K562 (cell line): Measurements from ENCODE around the gene PALM3. TPM values are rescaled to one million over a fixed set of nuclear protein-coding genes. Genes with fewer than 3 reads are reported as not detected.
A peak's percentile ranks its signal among the peaks of the same experiment; 100 is the strongest.

ENCODE experiments used
- CTBP1 ChIP-seq: fragments of 450-650 bp; IDR thresholded peaks from 2 replicates; pipeline ENCODE4 v1.6.1; 2016; ENCODE audit warnings: borderline replicate concordance
- FOXK1 ChIP-seq: sonication (generic); formaldehyde crosslinking; IDR thresholded peaks from 2 replicates; pipeline ENCODE4 v1.8.0; 2022; ENCODE audit warnings: missing genetic modification reagents, mild to moderate bottlenecking, borderline replicate concordance
- KDM5B ChIP-seq: fragments of 200-600 bp; sonication (generic); IDR thresholded peaks from 2 replicates; pipeline ENCODE4 v1.6.1; 2012; ENCODE audit warnings: low read depth, mild to moderate bottlenecking, moderate library complexity, low read length, control low read depth, inconsistent platforms; ENCODE audit not compliant: insufficient replicate concordance
- KHSRP ChIP-seq: fragments of 450-650 bp; IDR thresholded peaks from 2 replicates; pipeline ENCODE4 v1.6.1; 2017
- NR2C2 ChIP-seq, 2 experiments: fragments of 200-800 bp in 1 of 2; sonication (Bioruptor generic) in 1 of 2; sonication (generic) in 1 of 2; formaldehyde crosslinking in 1 of 2; IDR thresholded peaks; 2 replicates each; pipeline versions ENCODE4 v1.6.1 to v1.8.0; 2016 to 2022; ENCODE audit warnings: mild to moderate bottlenecking in 1 of 2, missing compliant biosample characterization in 1 of 2, missing genetic modification characterization in 1 of 2, missing genetic modification reagents in 1 of 2
- NR4A1 ChIP-seq, 2 experiments: fragments of 250-450 bp in 1 of 2; fragments of 450-650 bp in 1 of 2; sonication (Bioruptor Pico) in 1 of 2; IDR thresholded peaks; 2 replicates each; pipeline versions ENCODE4 v1.4.0 to v1.6.1; 2016 to 2020; ENCODE audit warnings: mild to moderate bottlenecking in 2 of 2, missing compliant biosample characterization in 1 of 2, missing genetic modification characterization in 1 of 2, moderate library complexity in 1 of 2
- NRF1 ChIP-seq, 2 experiments: fragments of 450-650 bp; IDR thresholded peaks in 1 of 2; conservative IDR thresholded peaks in 1 of 2; 2 replicates each; pipeline ENCODE4 v1.6.1; 2014; ENCODE audit warnings: mild to moderate bottlenecking in 2 of 2
- OTX1 ChIP-seq: fragments of 450-650 bp; formaldehyde crosslinking; IDR thresholded peaks from 2 replicates; pipeline ENCODE4 v1.4.0; 2022; ENCODE audit warnings: mild to moderate bottlenecking
- POLR2G ChIP-seq: fragments of 200-400 bp; formaldehyde crosslinking; IDR thresholded peaks from 2 replicates; pipeline ENCODE4 v1.6.1; 2017; ENCODE audit warnings: low read depth, mild to moderate bottlenecking, antibody characterized with exemption, low read length, moderate library complexity
- SREBF1 ChIP-seq: fragments of 150-350 bp; IDR thresholded peaks from 2 replicates; pipeline ENCODE4 v1.6.1; 2014; ENCODE audit warnings: antibody characterized with exemption, low read depth, low read length, borderline replicate concordance
- STAT5A ChIP-seq: IDR thresholded peaks from 2 replicates; pipeline ENCODE4 v1.6.1; 2012; ENCODE audit warnings: low read length, inconsistent platforms, borderline replicate concordance
- ZBTB40 ChIP-seq, 2 experiments: fragments of 450-650 bp in 1 of 2; sonication (generic) in 1 of 2; formaldehyde crosslinking in 1 of 2; IDR thresholded peaks; 2 replicates each; pipeline versions ENCODE4 v1.7.1 to v1.9.0; 2016 to 2022; ENCODE audit warnings: inconsistent platforms in 1 of 2, mild to moderate bottlenecking in 1 of 2, missing genetic modification reagents in 1 of 2
- ZBTB7A ChIP-seq: IDR thresholded peaks from 2 replicates; pipeline ENCODE4 v1.6.1; 2011; ENCODE audit warnings: low read depth, mild to moderate bottlenecking, low read length, moderate library complexity, borderline replicate concordance; ENCODE audit not compliant: control insufficient read depth
- ZC3H4 ChIP-seq: sonication (generic); formaldehyde crosslinking; IDR thresholded peaks from 2 replicates; pipeline ENCODE4 v1.9.0; 2021; ENCODE audit warnings: missing genetic modification reagents, borderline replicate concordance
- ZNF263 ChIP-seq: sonication (generic); formaldehyde crosslinking; IDR thresholded peaks from 2 replicates; pipeline ENCODE4 v1.8.0; 2022; ENCODE audit warnings: mild to moderate bottlenecking, missing genetic modification reagents, borderline replicate concordance
- ZNF445 ChIP-seq: fragments of 250-450 bp; sonication (Bioruptor Pico); IDR thresholded peaks from 2 replicates; pipeline ENCODE4 v1.4.0; 2020; ENCODE audit warnings: low read depth, mild to moderate bottlenecking, moderate library complexity
- ZNF77 ChIP-seq: fragments of 250-450 bp; sonication (Bioruptor Pico); IDR thresholded peaks from 2 replicates; pipeline ENCODE4 v1.5.0; 2020
- polyA plus RNA-seq, 8 experiments: library from polyadenylated mRNA; depleted of rRNA in 4 of 8; stranded (reverse) in 5 of 8; unstranded in 3 of 8; fragments of >200 nt; fragmentation: Nextera tagmentation in 2 of 8; fragmentation: Illumina TruSeq in 1 of 8; extraction: Ambion mirVana in 2 of 8; extraction: Trizol in 1 of 8; gene quantifications; 2 replicates each; pipeline versions ENCODE4 v1.2.1 to v1.2.3, GENCODE V29; 2011 to 2014; ENCODE audit warnings: inconsistent platforms in 1 of 8, missing spikeins in 1 of 8
- total RNA-seq, 7 experiments: library from RNA; depleted of rRNA in 6 of 7; stranded (reverse); fragments of >200 nt in 6 of 7; fragmentation: Illumina TruSeq in 2 of 7; extraction: Trizol in 2 of 7; gene quantifications; 2 replicates each; pipeline versions ENCODE4 v1.2.1 to v1.2.3, GENCODE V29; 2011 to 2021; ENCODE audit warnings: low replicate concordance in 1 of 7

PALM3 gene
- total and polyA plus RNA-seq, 9 of the 15 experiments (the other 6 are each of a cell fraction or from before 2014, with no cell fraction given), result 0.07 to 9.3 (median 3.3) TPM

- TF ChIP-seq ZC3H4 (0 out of 2 replicates have a peak, but pooled peaks have one; percentile 32), FOXK1 (no peak), KDM5B (peak; percentile 12), SREBF1 (no peak), CTBP1 (no peak; the same call in 1 of the 2 replicates), KHSRP (no peak), ZNF263 (peak; percentile 50), NR2C2 (CRISPR knock-in tag; IDR thresholded peaks at IDR 0.05) (no peak), NR2C2 (tag; IDR thresholded peaks at IDR 0.05) (no peak), ZBTB7A (peak; percentile 55; the same call in 1 of the 2 replicates), NR4A1 (CRISPR knock-in tag; IDR thresholded peaks at IDR 0.05) (no peak), NR4A1 (tag; IDR thresholded peaks at IDR 0.05) (0 out of 2 replicates have a peak, but pooled peaks have one; percentile 32), ZNF445 (CRISPR knock-in tag) (no peak), STAT5A (no peak), POLR2G (no peak; the same call in 1 of the 2 replicates), NRF1 (conservative IDR thresholded peaks at IDR 0.05 in 1 of 2, IDR thresholded peaks at IDR 0.05 in 1 of 2) (peak; percentile 30 to 42; a peak in 3 of 4 replicates), ZBTB40 (IDR thresholded peaks at IDR 0.05) (no peak), ZBTB40 (CRISPR knock-in tag; IDR thresholded peaks at IDR 0.05) (no peak), ZNF77 (CRISPR knock-in tag) (no peak), OTX1 (no peak)
Observed at GRCh38 chr19:14073925-14074838, 12.3 kb upstream of the PALM3 start (continued).
